Neural progenitor cell (in vitro differentiated cells): ENCODE measurements around the gene TFF2. TPM values are rescaled to one million over a fixed set of nuclear protein-coding genes. Genes with fewer than 3 reads are reported as not detected.

Experiments used
- DNase-seq: peaks from one replicate; pipeline ENCODE4 v3.0.0-alpha.2; 2016; ENCODE audit warnings: low spot score
- H2AFZ ChIP-seq: fragments of 200-600 bp; sonication (generic); replicated peaks from 2 replicates; pipeline ENCODE4 v1.6.1; 2016; ENCODE audit warnings: antibody characterized with exemption
- H3F3A ChIP-seq: fragments of 200-600 bp; sonication (generic); 2 replicates; pipeline ENCODE4 v1.6.1; 2016; ENCODE audit warnings: antibody characterized with exemption, low read depth
- H3K27ac ChIP-seq: fragments of 200-600 bp; sonication (generic); 2 replicates; pipeline ENCODE4 v1.5.1; 2016; ENCODE audit warnings: mild to moderate bottlenecking
- H3K27me3 ChIP-seq: fragments of 200-600 bp; sonication (generic); 2 replicates; pipeline ENCODE4 v1.6.1; 2016; ENCODE audit warnings: mild to moderate bottlenecking, moderate library complexity
- H3K36me3 ChIP-seq: fragments of 200-600 bp; sonication (generic); 2 replicates; pipeline ENCODE4 v1.5.1; 2016
- H3K4me1 ChIP-seq: fragments of 200-600 bp; sonication (generic); 2 replicates; pipeline ENCODE4 v1.6.1; 2016; ENCODE audit warnings: mixed run types
- H3K4me2 ChIP-seq: fragments of 200-600 bp; sonication (generic); 2 replicates; pipeline ENCODE4 v1.6.1; 2016
- H3K4me3 ChIP-seq: fragments of 200-600 bp; sonication (generic); 2 replicates; pipeline ENCODE4 v1.5.1; 2016
- H3K79me2 ChIP-seq: fragments of 200-600 bp; sonication (generic); 2 replicates; pipeline ENCODE4 v1.6.1; 2016; ENCODE audit warnings: low read depth
- H3K9ac ChIP-seq: fragments of 200-600 bp; sonication (generic); 2 replicates; pipeline ENCODE4 v1.6.1; 2016
- H3K9me3 ChIP-seq: fragments of 200-600 bp; sonication (generic); 2 replicates; pipeline ENCODE4 v1.5.1; 2016; ENCODE audit warnings: low read depth
- H4K20me1 ChIP-seq: fragments of 200-600 bp; sonication (generic); 2 replicates; pipeline ENCODE4 v1.6.1; 2016; ENCODE audit warnings: low read depth
- H3K27ac Mint-ChIP-seq: 3 replicates; pipeline ENCODE4 v1.8.0; 2021; ENCODE audit warnings: mixed read lengths
- H3K27me3 Mint-ChIP-seq: 2 replicates; pipeline ENCODE4 v1.8.0; 2022; ENCODE audit warnings: low read depth, mild to moderate bottlenecking, inconsistent platforms, moderate library complexity, mixed read lengths; ENCODE audit not compliant: insufficient read depth
- H3K36me3 Mint-ChIP-seq: 3 replicates; pipeline ENCODE4 v1.8.0; 2021; ENCODE audit warnings: mixed read lengths
- H3K4me1 Mint-ChIP-seq: 3 replicates; pipeline ENCODE4 v1.8.0; 2021; ENCODE audit warnings: mixed read lengths
- H3K4me3 Mint-ChIP-seq: 3 replicates; pipeline ENCODE4 v1.8.0; 2021; ENCODE audit warnings: mild to moderate bottlenecking, moderate library complexity, mixed read lengths
- H3K9me3 Mint-ChIP-seq: 3 replicates; pipeline ENCODE4 v1.8.0; 2020; ENCODE audit warnings: mixed read lengths
- CTCF ChIP-seq: fragments of 200-600 bp; sonication (generic); IDR thresholded peaks from 2 replicates; pipeline ENCODE4 v1.5.1; 2017; ENCODE audit warnings: antibody characterized with exemption, mild to moderate bottlenecking
- EZH2 ChIP-seq: fragments of 200-600 bp; sonication (generic); IDR thresholded peaks from 2 replicates; pipeline ENCODE4 v1.6.1; 2017; ENCODE audit warnings: antibody characterized with exemption, mild to moderate bottlenecking, moderate library complexity
- EZH2phosphoT487 ChIP-seq: fragments of 200-600 bp; sonication (generic); IDR thresholded peaks from 2 replicates; pipeline ENCODE4 v1.6.1; 2017; ENCODE audit warnings: antibody characterized with exemption
- total RNA-seq: library from RNA; depleted of rRNA; stranded (reverse); fragments of >200 nt; gene quantifications from 2 replicates; pipeline ENCODE4 v1.2.3, GENCODE V29; 2015; ENCODE audit warnings: low replicate concordance

The TFF2 gene
- total RNA-seq, 1 donor from 2014 or later: not detected

GRCh38 chr21:42300045-42300583, 50.7 kb downstream of the TFF2 start:
- Mint-ChIP-seq H3K27ac (no peak overlapping the region), H3K27me3 (peaks cover 4% of the 10 kb centered on the region), H3K9me3 (no peaks in the 10 kb centered on the region), H3K4me3 (no peak overlapping the region), H3K36me3 (no peaks in the 10 kb centered on the region), H3K4me1 (peaks cover 21% of the 10 kb centered on the region)
- no peak overlapping the region for H3K27ac ChIP-seq
- H3K9ac ChIP-seq: no peak overlapping the region
- H3K4me1 ChIP-seq: peaks cover 21% of the 10 kb centered on the region
- H2AFZ ChIP-seq: no peak overlapping the region
- H3F3A ChIP-seq: no peaks in the 10 kb centered on the region
- H4K20me1 ChIP-seq: no peaks in the 10 kb centered on the region
- no peaks in the 10 kb centered on the region for H3K9me3 ChIP-seq
- no peaks in the 10 kb centered on the region for H3K79me2 ChIP-seq
- H3K4me2 ChIP-seq: no peak overlapping the region
- no peaks in the 10 kb centered on the region for H3K36me3 ChIP-seq
- H3K4me3 ChIP-seq: no peak overlapping the region
- DNase-seq: no peak
- TF ChIP-seq EZH2 (no peak), CTCF (no peak), EZH2phosphoT487 (no peak)
- no peaks in the 10 kb centered on the region for H3K27me3 ChIP-seq

GRCh38 chr21:42299324-42300044, 51.3 kb downstream of the TFF2 start:
- Histone ChIP-seq H2AFZ (no peak overlapping the region), H4K20me1 (no peaks in the 10 kb centered on the region), H3K9me3 (no peaks in the 10 kb centered on the region), H3K9ac (no peak overlapping the region), H3K4me2 (no peak overlapping the region), H3K79me2 (no peaks in the 10 kb centered on the region), H3K4me1 (peaks cover 21% of the 10 kb centered on the region), H3K27me3 (no peaks in the 10 kb centered on the region), H3K36me3 (no peaks in the 10 kb centered on the region), H3K27ac (no peak overlapping the region), H3K4me3 (no peak overlapping the region), H3F3A (no peaks in the 10 kb centered on the region)
- Mint-ChIP-seq H3K4me1 (peaks cover 21% of the 10 kb centered on the region), H3K9me3 (no peaks in the 10 kb centered on the region), H3K36me3 (no peaks in the 10 kb centered on the region), H3K27me3 (peaks cover 4% of the 10 kb centered on the region), H3K27ac (no peak overlapping the region), H3K4me3 (no peak overlapping the region)
- TF ChIP-seq EZH2phosphoT487 (no peak), CTCF (no peak)
- DNase-seq: no peak

GRCh38 chr21:42298657-42299056, 52.1 kb downstream of the TFF2 start:
- Histone ChIP-seq H3K36me3 (no peaks in the 10 kb centered on the region), H3K27me3 (no peaks in the 10 kb centered on the region), H2AFZ (no peak overlapping the region), H3K27ac (no peak overlapping the region), H3F3A (no peaks in the 10 kb centered on the region), H3K9me3 (no peaks in the 10 kb centered on the region), H3K4me2 (peak overlapping the region; percentile 2), H4K20me1 (no peaks in the 10 kb centered on the region), H3K4me1 (peaks cover 21% of the 10 kb centered on the region), H3K79me2 (no peaks in the 10 kb centered on the region), H3K4me3 (no peak overlapping the region), H3K9ac (no peak overlapping the region)
- peaks cover 4% of the 10 kb centered on the region for H3K27me3 Mint-ChIP-seq
- H3K27ac Mint-ChIP-seq: no peak overlapping the region
- no peak for TF ChIP-seq CTCF
- TF ChIP-seq EZH2phosphoT487: no peak
- no peak for TF ChIP-seq EZH2
- no peak overlapping the region for H3K4me3 Mint-ChIP-seq
- no peak for DNase-seq
- peaks cover 21% of the 10 kb centered on the region for H3K4me1 Mint-ChIP-seq
- no peaks in the 10 kb centered on the region for H3K36me3 Mint-ChIP-seq
- no peaks in the 10 kb centered on the region for H3K9me3 Mint-ChIP-seq
